Left lung (tissue), 10 donors: Measurements from ENCODE around the gene MPC2. TPM values are rescaled to one million over a fixed set of nuclear protein-coding genes. Genes with fewer than 3 reads are reported as not detected.
"Not testable (repeated sequence)": the region's sequence is repeated elsewhere in the genome, so short reads cannot be mapped to it uniquely, and the experiment has no call there.

Experiments
- ATAC-seq: fragments of 200-7000 bp; cut with Tn5 transposase; one replicate; pipeline ENCODE4 v1.9.1; 2020; ENCODE audit warnings: moderate library complexity
- DNase-seq, 4 donors: peaks; one replicate each; pipeline ENCODE4 v3.0.0-alpha.2; 2013 to 2020
- H3K27ac ChIP-seq, 2 donors: fragments of 200-600 bp; sonication (generic) in 1 of 2; one replicate each; pipeline versions ENCODE4 v1.5.0 to v1.8.0; 2020 to 2021
- H3K27me3 ChIP-seq, 2 donors: fragments of 200-600 bp; sonication (generic) in 1 of 2; one replicate each; pipeline versions ENCODE4 v1.5.0 to v1.8.0; 2020 to 2021
- H3K36me3 ChIP-seq, 2 donors: fragments of 200-600 bp; sonication (generic) in 1 of 2; one replicate each; pipeline versions ENCODE4 v1.5.0 to v1.8.0; 2020 to 2021
- H3K4me1 ChIP-seq, 2 donors: fragments of 200-600 bp; one replicate each; pipeline ENCODE4 v1.8.0; 2021
- H3K4me3 ChIP-seq, 2 donors: fragments of 200-600 bp; sonication (generic) in 1 of 2; one replicate each; pipeline versions ENCODE4 v1.5.0 to v1.8.0; 2020 to 2021; ENCODE audit warnings: mild to moderate bottlenecking in 1 of 2
- H3K9me3 ChIP-seq, 2 donors: fragments of 200-600 bp; sonication (generic) in 1 of 2; one replicate each; pipeline versions ENCODE4 v1.5.0 to v1.8.0; 2020 to 2021
- intact Hi-C, 2 donors: fragments of 100-400 bp; cut with DNase I; formaldehyde crosslinking; loops; one replicate each; pipeline versions ENCODE4 v1.11.2 to v1.14.2; 2022
- polyA plus RNA-seq, 6 donors: library from polyadenylated mRNA; unstranded; fragments of 120-200 nt; gene quantifications; one replicate each; pipeline ENCODE4 v1.2.1, GENCODE V29; 2013; ENCODE audit not compliant: insufficient read length in 6 of 6
- total RNA-seq, 2 donors: library from RNA; stranded (reverse); fragmentation: NEBNext Ultra II Directional; extraction: Animal tissue kit (Norgen Biotek cat#: 25700); gene quantifications; one replicate each; pipeline ENCODE4 v1.2.1, GENCODE V29; 2021
- TF ChIP-seq, protein P1 (sequence below), 2 donors: fragments of 200-600 bp; sonication (generic) in 1 of 2; IDR thresholded peaks; one replicate each; pipeline versions ENCODE4 v1.5.0 to v1.8.0; 2021; ENCODE audit warnings: antibody characterized with exemption in 2 of 2
- donor health status: DM: no; HTN: yes; CAD: no.
- donor health status: DM: no; HTN: no; CAD: no.

MPC2 gene
- total and polyA plus RNA-seq, 8 donors: 44.0 to 59.2 (median 47.5) TPM

DNA sequence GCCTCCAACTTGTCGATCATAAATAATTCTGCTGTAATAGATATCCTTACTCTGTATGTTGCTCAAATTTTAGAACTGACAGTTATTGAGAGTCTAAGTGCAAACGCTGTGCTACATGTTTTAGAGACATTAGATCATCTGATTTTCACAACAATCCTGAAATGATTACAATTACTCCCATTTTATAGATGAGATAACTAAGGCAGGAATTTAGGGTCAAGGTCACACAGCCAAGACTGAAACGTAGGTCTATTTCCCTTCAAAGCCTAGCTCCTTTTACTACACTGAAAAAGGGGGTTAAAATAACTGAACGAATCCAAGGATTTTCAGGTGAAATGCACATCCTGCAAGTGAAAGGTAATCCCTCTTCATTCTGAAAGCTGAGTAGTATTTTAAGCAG is 3.1 kb downstream of the MPC2 start:
- no peaks in the 10 kb centered on the region for H3K9me3 ChIP-seq
- H3K36me3 ChIP-seq: no peaks in the 10 kb centered on the region
- TF ChIP-seq, protein P1, sequence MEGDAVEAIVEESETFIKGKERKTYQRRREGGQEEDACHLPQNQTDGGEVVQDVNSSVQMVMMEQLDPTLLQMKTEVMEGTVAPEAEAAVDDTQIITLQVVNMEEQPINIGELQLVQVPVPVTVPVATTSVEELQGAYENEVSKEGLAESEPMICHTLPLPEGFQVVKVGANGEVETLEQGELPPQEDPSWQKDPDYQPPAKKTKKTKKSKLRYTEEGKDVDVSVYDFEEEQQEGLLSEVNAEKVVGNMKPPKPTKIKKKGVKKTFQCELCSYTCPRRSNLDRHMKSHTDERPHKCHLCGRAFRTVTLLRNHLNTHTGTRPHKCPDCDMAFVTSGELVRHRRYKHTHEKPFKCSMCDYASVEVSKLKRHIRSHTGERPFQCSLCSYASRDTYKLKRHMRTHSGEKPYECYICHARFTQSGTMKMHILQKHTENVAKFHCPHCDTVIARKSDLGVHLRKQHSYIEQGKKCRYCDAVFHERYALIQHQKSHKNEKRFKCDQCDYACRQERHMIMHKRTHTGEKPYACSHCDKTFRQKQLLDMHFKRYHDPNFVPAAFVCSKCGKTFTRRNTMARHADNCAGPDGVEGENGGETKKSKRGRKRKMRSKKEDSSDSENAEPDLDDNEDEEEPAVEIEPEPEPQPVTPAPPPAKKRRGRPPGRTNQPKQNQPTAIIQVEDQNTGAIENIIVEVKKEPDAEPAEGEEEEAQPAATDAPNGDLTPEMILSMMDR (IDR thresholded peaks at IDR 0.05): no peak
- peaks cover 0 to 41% of the 10 kb centered on the region in 2 donors for H3K4me1 ChIP-seq
- no peak for DNase-seq
- intact Hi-C loops: no loop called here
- H3K4me3 ChIP-seq: no peak overlapping the region
- no peaks in the 10 kb centered on the region for H3K27me3 ChIP-seq
- no peak overlapping the region for H3K27ac ChIP-seq
- ATAC-seq: no peak

DNA sequence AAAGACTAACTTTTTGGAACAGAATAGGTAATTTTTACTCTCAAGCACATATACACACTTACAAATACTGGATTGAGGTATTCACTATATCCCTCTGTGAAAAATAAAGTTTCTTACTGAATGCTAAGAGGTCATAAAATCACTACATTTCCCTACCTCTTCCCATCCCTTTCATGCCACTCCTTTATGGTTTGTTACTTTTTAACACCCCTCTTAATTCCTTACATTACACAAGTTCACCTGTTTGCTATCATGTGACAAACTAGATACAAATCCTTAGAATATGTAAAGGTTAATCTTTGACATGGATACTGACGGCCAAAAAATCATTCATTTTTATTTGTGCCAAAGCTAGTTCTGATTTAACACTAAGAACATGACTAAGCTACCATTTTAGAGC is 7.1 kb downstream of the MPC2 start:
- ATAC-seq: no peak
- Histone ChIP-seq H3K27ac (no peak overlapping the region), H3K36me3 (no peaks in the 10 kb centered on the region), H3K4me1 (peaks cover 0 to 21% of the 10 kb centered on the region in 2 donors), H3K27me3 (no peaks in the 10 kb centered on the region), H3K4me3 (no peak overlapping the region), H3K9me3 (no peaks in the 10 kb centered on the region)
- DNase-seq: no peak
- TF ChIP-seq, protein P1 (IDR thresholded peaks at IDR 0.05): no peak
- intact Hi-C loops: no loop called here

DNA sequence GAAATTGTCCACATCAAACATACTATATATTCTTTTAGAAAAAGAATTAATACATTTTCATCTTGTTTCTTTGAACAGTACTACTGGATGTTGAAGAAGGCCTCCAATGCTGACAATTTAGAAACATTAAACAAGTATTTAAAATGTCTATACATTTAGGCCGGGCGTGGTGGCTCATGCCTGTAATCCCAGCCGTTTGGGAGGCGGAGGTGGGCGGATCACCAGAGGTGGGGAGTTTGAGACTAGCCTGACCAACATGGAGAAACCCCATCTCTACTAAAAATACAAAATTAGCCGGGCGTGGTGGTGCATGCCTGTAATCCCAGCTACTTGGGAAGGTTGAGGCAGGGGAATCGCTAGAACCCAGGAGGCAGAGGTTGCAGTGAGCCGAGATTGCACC is 8.0 kb downstream of the MPC2 start:
- H3K27me3 ChIP-seq, DNase-seq, ATAC-seq, H3K27ac ChIP-seq, H3K4me3 ChIP-seq, intact Hi-C loops, H3K9me3 ChIP-seq, H3K36me3 ChIP-seq: not testable (repeated sequence)
- H3K4me1 ChIP-seq: peaks cover 0 to 13% of the 10 kb centered on the region in 2 donors

DNA sequence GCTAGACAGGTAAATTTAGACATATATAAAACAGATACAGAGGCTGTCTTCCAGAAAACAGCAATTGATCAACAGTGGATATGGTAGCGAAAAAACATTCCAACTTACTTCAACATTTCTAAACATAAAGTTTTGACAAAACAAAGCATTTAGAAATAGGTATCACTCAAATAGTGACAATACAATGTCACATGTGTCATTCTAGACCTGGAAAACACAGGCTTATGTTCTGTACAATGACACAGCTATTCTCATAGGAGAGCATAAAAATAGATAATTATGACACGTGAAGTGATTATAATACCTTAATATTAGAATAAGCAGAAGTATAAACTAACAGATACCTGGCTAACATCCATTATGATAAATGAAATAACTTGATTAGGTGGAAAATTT is 8.4 kb downstream of the MPC2 start:
- Histone ChIP-seq H3K4me1 (peaks cover 0 to 9% of the 10 kb centered on the region in 2 donors), H3K36me3 (no peaks in the 10 kb centered on the region), H3K9me3 (no peaks in the 10 kb centered on the region), H3K27ac (no peak overlapping the region), H3K27me3 (no peaks in the 10 kb centered on the region), H3K4me3 (no peak overlapping the region)
- intact Hi-C loops: no loop called here
- DNase-seq (no peak), ATAC-seq (no peak)
- TF ChIP-seq, protein P1 (IDR thresholded peaks at IDR 0.05): no peak

DNA sequence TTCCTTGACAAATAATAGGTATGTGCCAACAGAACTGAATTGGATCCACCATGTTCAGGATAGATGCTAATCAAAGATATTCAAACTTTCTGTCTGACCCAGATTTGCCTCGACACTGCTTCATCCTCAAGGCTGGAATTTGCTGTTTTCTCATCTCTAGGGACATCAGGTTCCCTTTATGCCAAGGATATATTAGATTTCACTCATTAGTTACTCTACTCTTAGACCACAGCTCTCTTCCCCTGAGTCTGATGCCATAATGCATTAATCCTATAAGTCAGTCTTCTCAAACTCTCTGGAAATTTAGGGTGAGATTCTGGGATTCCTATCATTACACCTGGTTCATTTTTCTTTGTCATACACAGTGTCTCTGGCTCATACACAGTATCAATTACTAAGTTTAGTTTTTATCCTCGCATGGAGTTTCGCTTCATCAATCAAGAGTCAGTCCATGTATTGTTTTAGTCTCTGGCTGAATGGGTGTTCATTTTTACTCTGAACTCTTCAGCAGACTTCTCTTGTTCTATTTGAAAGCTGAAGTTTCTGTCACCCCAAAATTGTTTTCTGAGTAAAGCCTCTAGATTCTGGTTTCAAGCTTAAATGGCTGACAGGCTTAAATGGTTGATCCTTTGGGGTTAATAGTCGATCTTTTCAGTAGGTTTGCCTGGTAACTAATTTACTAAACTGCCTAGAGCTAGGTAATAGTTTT is 9.7 kb downstream of the MPC2 start:
- no peak for ATAC-seq
- Histone ChIP-seq H3K9me3 (no peaks in the 10 kb centered on the region), H3K27ac (no peak overlapping the region), H3K36me3 (no peaks in the 10 kb centered on the region), H3K27me3 (no peaks in the 10 kb centered on the region), H3K4me3 (no peak overlapping the region), H3K4me1 (no peaks in the 10 kb centered on the region)
- no peak for DNase-seq
- TF ChIP-seq, protein P1 (IDR thresholded peaks at IDR 0.05): no peak
- intact Hi-C loops: no loop called here

DNA sequence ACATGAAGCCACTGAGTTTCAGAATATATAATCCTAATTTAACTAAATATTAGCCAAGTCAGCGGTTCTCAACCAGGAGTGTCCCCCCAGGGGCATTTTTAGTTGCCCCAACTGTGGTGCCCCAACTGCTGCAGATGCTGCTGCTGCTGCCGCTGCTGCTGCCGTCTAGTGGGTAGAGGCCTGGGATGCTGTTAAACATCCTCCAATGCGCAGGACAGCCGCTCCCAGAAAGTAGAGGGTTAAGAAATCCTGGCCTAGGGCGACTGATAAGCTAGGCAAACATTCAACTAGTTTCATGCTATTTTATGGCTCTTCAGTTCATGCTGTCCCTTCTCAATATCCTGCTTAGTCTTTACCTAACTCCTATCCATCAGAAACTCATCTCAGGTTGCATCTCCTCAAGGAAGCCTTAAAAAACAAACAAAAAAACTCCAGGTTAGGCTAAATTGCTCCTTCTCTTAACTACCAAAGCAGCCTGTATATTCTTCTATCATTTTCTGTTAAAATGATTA is 10.3 kb downstream of the MPC2 start:
- DNase-seq: no peak
- no peaks in the 10 kb centered on the region for H3K36me3 ChIP-seq
- H3K4me1 ChIP-seq: no peaks in the 10 kb centered on the region
- H3K27me3 ChIP-seq: no peaks in the 10 kb centered on the region
- no peak for ATAC-seq
- intact Hi-C loops: no loop called here
- no peak overlapping the region for H3K27ac ChIP-seq
- no peaks in the 10 kb centered on the region for H3K9me3 ChIP-seq
- H3K4me3 ChIP-seq: no peak overlapping the region
- TF ChIP-seq, protein P1 (IDR thresholded peaks at IDR 0.05): no peak
